CD4-positive, alpha-beta T cell (primary cell): ENCODE results near the gene SHANK3. TPM values are rescaled to one million over a fixed set of nuclear protein-coding genes. Genes with fewer than 3 reads are reported as not detected.
A peak's percentile ranks its signal among the peaks of the same experiment; 100 is the strongest.

Experiments used
- ATAC-seq: fragments of 200-7000 bp; cut with Tn5 transposase; one replicate; pipeline ENCODE4 v1.10.0; 2022; ENCODE audit warnings: mild to moderate bottlenecking; ENCODE audit not compliant: poor library complexity
- CTCF ChIA-PET: fragments of 350-600 bp; sonication (Branson Sonifier 250); formaldehyde crosslinking; loops from one replicate; lab custom pipeline; 2021; ENCODE audit warnings: antibody characterized with exemption, inconsistent platforms; lab: Charles Lee
- POLR2A ChIA-PET: fragments of 350-600 bp; sonication (Branson Sonifier 250); formaldehyde crosslinking; loops from one replicate; lab custom pipeline; 2021; ENCODE audit warnings: antibody characterized with exemption, inconsistent platforms; lab: Charles Lee
- DNase-seq, 14 experiments: peaks; one replicate each; pipeline ENCODE4 v3.0.0-alpha.2; 2013 to 2020; ENCODE audit warnings: mixed read lengths in 2 of 14
- H3K27ac ChIP-seq, 2 donors: one replicate each; pipeline versions ENCODE4 v1.5.1 to v1.7.0; 2013; ENCODE audit warnings: low read length in 2 of 2, low read depth in 1 of 2, mild to moderate bottlenecking in 1 of 2
- H3K27me3 ChIP-seq, 2 experiments: 1 replicate in 1 of 2; 2 replicates in 1 of 2; pipeline versions ENCODE4 v1.6.1 to v1.7.0; 2013; ENCODE audit warnings: low read length in 2 of 2, control low read depth in 1 of 2, mild to moderate bottlenecking in 1 of 2, moderate library complexity in 1 of 2; ENCODE audit not compliant: insufficient read depth in 2 of 2, control insufficient read depth in 1 of 2
- H3K36me3 ChIP-seq: one replicate; pipeline ENCODE4 v1.6.1; 2013; ENCODE audit warnings: low read length, control low read depth; ENCODE audit not compliant: insufficient read depth
- H3K4me1 ChIP-seq: one replicate; pipeline ENCODE4 v1.6.1; 2013; ENCODE audit warnings: low read length, control low read depth; ENCODE audit not compliant: insufficient read depth
- H3K4me3 ChIP-seq: one replicate; pipeline ENCODE4 v1.5.1; 2013; ENCODE audit warnings: mild to moderate bottlenecking, low read length, moderate library complexity
- H3K9me3 ChIP-seq, 2 experiments: 1 replicate in 1 of 2; 2 replicates in 1 of 2; pipeline versions ENCODE4 v1.6.1 to v1.7.0; 2013; ENCODE audit warnings: low read length in 2 of 2, mild to moderate bottlenecking in 2 of 2, control low read depth in 1 of 2, moderate library complexity in 1 of 2; ENCODE audit not compliant: control insufficient read depth in 1 of 2, insufficient read depth in 1 of 2
- H3K27ac Mint-ChIP-seq: one replicate; pipeline ENCODE4 v1.8.0; 2020; ENCODE audit warnings: mixed read lengths
- H3K27me3 Mint-ChIP-seq: one replicate; pipeline ENCODE4 v1.8.0; 2021; ENCODE audit warnings: mixed read lengths
- H3K36me3 Mint-ChIP-seq: one replicate; pipeline ENCODE4 v1.8.0; 2021; ENCODE audit warnings: low read depth, mixed read lengths
- H3K4me1 Mint-ChIP-seq: one replicate; pipeline ENCODE4 v1.8.0; 2021; ENCODE audit warnings: low read depth, mixed read lengths
- H3K4me3 Mint-ChIP-seq: one replicate; pipeline ENCODE4 v1.8.0; 2020; ENCODE audit warnings: mild to moderate bottlenecking, mixed read lengths
- H3K9me3 Mint-ChIP-seq: one replicate; pipeline ENCODE4 v1.8.0; 2020; ENCODE audit warnings: mixed read lengths
- CTCF ChIP-seq: fragments of 200-600 bp; IDR thresholded peaks from one replicate; pipeline ENCODE4 v1.8.0; 2022; ENCODE audit warnings: antibody characterized with exemption, mild to moderate bottlenecking
- intact Hi-C, 2 experiments: fragments of 100-400 bp; cut with DNase I in 1 of 2; cut with micrococcal nuclease in 1 of 2; formaldehyde crosslinking; loops; one replicate each; pipeline versions ENCODE4 v1.15.1 to v1.9.0; 2023 to 2025; cut with DNase I, micrococcal nuclease
- total RNA-seq, 174 experiments: library from RNA in 2 of 174; stranded (reverse) in 2 of 174; gene quantifications; one replicate each; pipeline ENCODE4 v1.2.3 and lab custom pipeline; 2021 to 2026

The SHANK3 gene
- total RNA-seq, 2 experiments from 2014 or later = not detected

GRCh38 chr22:50683086-50683993 lies 10.7 kb downstream of the SHANK3 start:
- ChIA-PET POLR2A (no interaction called here), CTCF (no interaction called here)
- Histone ChIP-seq H3K27me3 (peaks cover 0 to 7% of the 10 kb centered on the region in 2 experiments), H3K9me3 (no peaks in the 10 kb centered on the region), H3K4me3 (no peak overlapping the region), H3K27ac (no peak overlapping the region), H3K36me3 (no peaks in the 10 kb centered on the region), H3K4me1 (no peaks in the 10 kb centered on the region)
- no peak overlapping the region for H3K27ac Mint-ChIP-seq
- H3K9me3 Mint-ChIP-seq = no peaks in the 10 kb centered on the region
- no peak for TF ChIP-seq CTCF
- intact Hi-C loops = no loop called here
- peak in 1 of 14 experiments; percentile 37 for DNase-seq
- no peaks in the 10 kb centered on the region for H3K27me3 Mint-ChIP-seq
- ATAC-seq = no peak
- H3K4me3 Mint-ChIP-seq = no peak overlapping the region
- no peaks in the 10 kb centered on the region for H3K36me3 Mint-ChIP-seq
- no peaks in the 10 kb centered on the region for H3K4me1 Mint-ChIP-seq

DNA sequence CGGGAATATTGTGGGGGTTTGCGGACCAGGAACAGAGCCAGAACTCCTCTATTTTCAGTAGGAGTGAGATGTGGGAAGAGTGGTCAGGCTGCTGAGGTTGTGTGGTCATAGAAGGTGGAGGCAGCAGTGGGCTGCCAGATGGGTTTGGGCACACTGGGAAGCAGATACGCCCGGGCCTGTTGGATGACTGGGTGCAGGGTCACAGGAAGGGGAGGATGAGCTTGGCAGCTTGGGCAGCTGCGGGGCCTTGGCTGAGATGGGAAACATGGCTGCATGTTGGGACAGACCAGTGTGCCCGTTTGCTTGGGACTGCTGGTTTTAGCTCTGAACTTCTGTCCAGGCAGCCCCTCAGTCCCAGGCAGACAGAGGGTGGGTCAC lies 11.4 kb downstream of the SHANK3 start:
- TF ChIP-seq CTCF = no peak
- ATAC-seq = no peak
- Mint-ChIP-seq H3K4me1 (no peaks in the 10 kb centered on the region), H3K36me3 (no peaks in the 10 kb centered on the region), H3K27me3 (no peaks in the 10 kb centered on the region), H3K9me3 (no peaks in the 10 kb centered on the region), H3K4me3 (no peak overlapping the region), H3K27ac (no peak overlapping the region)
- H3K9me3 ChIP-seq = no peaks in the 10 kb centered on the region
- ChIA-PET POLR2A (no interaction called here), CTCF (no interaction called here)
- no peaks in the 10 kb centered on the region for H3K4me1 ChIP-seq
- H3K27me3 ChIP-seq = peaks cover 0 to 7% of the 10 kb centered on the region in 2 experiments
- H3K36me3 ChIP-seq = no peaks in the 10 kb centered on the region
- no peak overlapping the region for H3K27ac ChIP-seq
- H3K4me3 ChIP-seq = no peak overlapping the region
- DNase-seq = no peak
- intact Hi-C loops = no loop called here

- intact Hi-C loops = no loop called here
- no peak for ATAC-seq
- TF ChIP-seq CTCF = no peak
- H3K4me3 ChIP-seq = no peak overlapping the region
- no peaks in the 10 kb centered on the region for H3K27me3 Mint-ChIP-seq
- ChIA-PET CTCF (no interaction called here), POLR2A (no interaction called here)
- H3K4me1 ChIP-seq = no peaks in the 10 kb centered on the region
- H3K9me3 Mint-ChIP-seq = no peaks in the 10 kb centered on the region
- peaks cover 0 to 7% of the 10 kb centered on the region in 2 experiments for H3K27me3 ChIP-seq
- DNase-seq = no peak
- H3K4me3 Mint-ChIP-seq = no peak overlapping the region
- H3K4me1 Mint-ChIP-seq = no peaks in the 10 kb centered on the region
- no peaks in the 10 kb centered on the region for H3K36me3 Mint-ChIP-seq
- H3K36me3 ChIP-seq = no peaks in the 10 kb centered on the region
- H3K27ac Mint-ChIP-seq = no peak overlapping the region
- no peak overlapping the region for H3K27ac ChIP-seq
- H3K9me3 ChIP-seq = no peaks in the 10 kb centered on the region
Observed at GRCh38 chr22:50684501-50684900, 11.9 kb downstream of the SHANK3 start.
